T follicular helper cell (primary cell): ENCODE data around the gene CENPN.

ENCODE experiments used
- DNase-seq: peaks from one replicate; pipeline ENCODE4 v3.0.0-alpha.2; 2020; ENCODE audit warnings: low read depth

Gene CENPN

GRCh38 chr16:81080233-81080632 lies 73.2 kb downstream of the CENPN start:
- DNase-seq, result no peak

DNA sequence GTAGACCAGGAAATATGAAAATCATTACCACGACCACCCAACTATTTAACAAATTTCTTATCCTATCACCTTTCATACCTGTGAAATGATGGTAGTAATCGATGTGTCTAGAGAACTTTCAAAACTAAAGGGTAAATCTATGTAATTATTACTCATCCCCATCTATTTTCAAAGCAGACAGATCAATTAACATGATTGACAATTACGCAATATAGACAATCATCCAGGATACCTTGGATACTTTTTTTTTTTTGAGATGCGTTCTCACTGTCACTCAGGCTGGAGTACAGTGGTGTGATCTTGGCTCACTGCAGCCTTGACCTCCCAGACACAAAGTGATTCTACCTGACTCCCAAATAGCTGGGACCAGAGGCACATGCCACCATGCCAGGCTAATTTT lies 74.0 kb downstream of the CENPN start:
- no peak for DNase-seq
